GM10248 (cell line): ENCODE measurements around the gene NUP93.

ENCODE experiments used
- CTCF ChIA-PET: fragments of 300-600 bp; sonication (Branson Sonifier 250); formaldehyde crosslinking; extraction: SDS; loops from one replicate; lab custom pipeline; 2021; ENCODE audit warnings: antibody characterized with exemption; lab: Yijun Ruan, JAX
- POLR2A ChIA-PET: fragments of 350-650 bp; sonication (Branson Sonifier 250); formaldehyde crosslinking; extraction: SDS; loops from one replicate; lab custom pipeline; 2020; ENCODE audit warnings: antibody characterized with exemption; lab: Yijun Ruan, JAX
- DNase-seq: peaks from one replicate; pipeline ENCODE4 v3.0.0; 2012; ENCODE audit errors: extremely low spot score
- CTCF ChIP-seq: IDR thresholded peaks from 2 replicates; pipeline ENCODE4 v1.5.1; 2012; ENCODE audit warnings: mild to moderate bottlenecking, low read depth; ENCODE audit errors: extremely low read depth, missing control alignments, control extremely low read depth

NUP93 gene

DNA sequence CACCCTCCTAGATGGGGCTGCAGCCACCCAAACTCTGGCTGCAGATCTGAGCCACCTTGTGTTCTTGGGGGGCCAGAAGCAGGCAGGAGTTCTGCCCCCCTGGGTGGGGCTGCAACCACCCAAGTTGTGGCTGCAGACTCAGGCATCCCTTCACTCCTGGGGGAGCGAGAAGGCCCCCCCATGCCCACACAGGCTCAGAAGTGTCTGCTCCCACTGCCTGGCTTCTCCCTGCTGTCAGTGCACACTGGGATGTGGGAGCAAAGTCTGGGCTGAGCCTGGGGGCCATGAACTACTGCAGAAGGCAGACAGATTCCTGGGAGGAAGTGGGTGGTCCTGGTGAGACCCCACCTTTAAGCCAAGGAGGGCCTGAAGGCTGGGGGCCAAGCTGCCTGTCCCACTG is 34.7 kb upstream of the NUP93 start:
- CTCF ChIA-PET = interaction anchor here (1.1 to 1.7 kb wide), 4 partner anchors 14 to 119 kb away, joined by 3 to 5 read pairs (median 4); no protein-coding TSS in a partner anchor
- POLR2A ChIA-PET = no interaction called here
- DNase-seq = no peak
- no peak for TF ChIP-seq CTCF

GRCh38 chr16:56697456-56698155 is 32.3 kb upstream of the NUP93 start:
- DNase-seq = no peak
- ChIA-PET POLR2A (interaction anchor here (0.7 kb wide), 1 partner anchor 325 kb away, joined by 12 read pairs; no protein-coding TSS in a partner anchor), CTCF (interaction anchor here (1.0 to 1.6 kb wide), 4 partner anchors 9 to 183 kb away, joined by 3 to 13 read pairs (median 4); no protein-coding TSS in a partner anchor)
- TF ChIP-seq CTCF = no peak

- CTCF ChIA-PET = interaction anchor here (0.9 to 4.6 kb wide), 7 partner anchors 10 to 183 kb away, joined by 3 to 73 read pairs (median 17); no protein-coding TSS in a partner anchor
- POLR2A ChIA-PET = no interaction called here
- no peak for TF ChIP-seq CTCF
- no peak for DNase-seq
These were observed 29.7 kb upstream of the NUP93 start for GRCh38 chr16:56700195-56700594.

DNA sequence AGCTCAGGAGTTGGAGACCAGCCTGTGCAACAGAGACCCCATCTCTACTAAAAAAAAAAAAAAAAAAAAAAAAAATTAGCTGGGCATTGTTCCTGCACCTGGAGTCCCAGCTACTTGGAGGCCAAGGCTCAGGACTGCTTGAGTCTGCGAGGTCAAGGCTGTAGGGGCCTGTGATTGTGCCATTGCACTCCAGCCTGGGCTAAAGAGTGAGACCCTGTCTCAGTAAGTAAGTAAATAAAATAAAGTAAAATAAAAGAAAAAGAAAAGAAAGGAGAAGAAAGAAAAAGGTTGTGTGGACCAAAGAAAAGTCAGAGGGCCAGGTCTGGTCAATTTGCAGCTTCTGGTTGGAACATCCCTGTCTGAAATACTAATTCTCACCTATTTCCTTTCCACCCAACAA is 29.3 kb upstream of the NUP93 start:
- ChIA-PET CTCF (interaction anchor here (0.9 to 4.6 kb wide), 12 partner anchors 11 to 197 kb away, joined by 3 to 73 read pairs (median 17); partner anchors contain the start of gene MT1X), POLR2A (interaction anchor here (0.6 kb wide), 1 partner anchor 17 kb away, joined by 8 read pairs; no protein-coding TSS in a partner anchor)
- no peak for TF ChIP-seq CTCF
- no peak for DNase-seq

GRCh38 chr16:56701534-56701933 is 28.4 kb upstream of the NUP93 start:
- no peak for TF ChIP-seq CTCF
- ChIA-PET CTCF (interaction anchor here (0.8 to 4.6 kb wide), 50 partner anchors 9 to 757 kb away, joined by 3 to 73 read pairs (median 5); partner anchors contain the start of genes MT1E, MT1G, MT1X and MT2A), POLR2A (no interaction called here)
- DNase-seq = no peak

GRCh38 chr16:56702836-56703235 is 27.1 kb upstream of the NUP93 start:
- CTCF ChIA-PET = interaction anchor here (0.9 to 4.6 kb wide), 32 partner anchors 13 to 758 kb away, joined by 3 to 73 read pairs (median 8); partner anchors contain the start of genes MT1G, MT1X and MT2A

More at GRCh38 chr16:56702836-56703235, 27.1 kb upstream of the NUP93 start:
- DNase-seq = no peak
- no peak for TF ChIP-seq CTCF
- POLR2A ChIA-PET = no interaction called here
